Measurements from ENCODE around the gene MCRIP2. TPM values are rescaled to one million over a fixed set of nuclear protein-coding genes. Genes with fewer than 3 reads are reported as not detected.
A peak's percentile ranks its signal among the peaks of the same experiment; 100 is the strongest.

MCRIP2 gene
- total and polyA plus RNA-seq, 9 of the 15 experiments (the other 6 are each of a cell fraction or from before 2014, with no cell fraction given): 0.80 to 120 (median 35.2) TPM

- TF ChIP-seq NFE2 (IDR thresholded peaks at IDR 0.05; ENCODE audit: low read depth) (no peak), ZNF444 (CRISPR knock-in tag; IDR thresholded peaks at IDR 0.05) (no peak), GMEB1 (CRISPR knock-in tag; IDR thresholded peaks at IDR 0.05) (peak; percentile 78), ZBED1 (IDR thresholded peaks at IDR 0.05) (no peak), FUS (optimal IDR thresholded peaks at IDR 0.05; ENCODE audit: low read depth, low read length) (peak; percentile 93), TRIM24 (IDR thresholded peaks at IDR 0.05) (peak in 1 of 2 experiments; percentile 40; a peak in 1 of 4 replicates), ZNF24 (IDR thresholded peaks at IDR 0.05) (peak; percentile 73; the same call in 1 of the 2 replicates), ELK3 (CRISPR knock-in tag; IDR thresholded peaks at IDR 0.05) (no peak), POLR2G (IDR thresholded peaks at IDR 0.05; ENCODE audit: low read depth, low read length) (peak; percentile 85), ZNF77 (CRISPR knock-in tag; IDR thresholded peaks at IDR 0.05) (no peak), ZNF639 (CRISPR knock-in tag; conservative IDR thresholded peaks at IDR 0.05 in 1 of 2, IDR thresholded peaks at IDR 0.05 in 1 of 2) (peak in 1 of 2 experiments; percentile 96; a peak in 2 of 4 replicates), ARNT (IDR thresholded peaks at IDR 0.05) (no peak), MYNN (IDR thresholded peaks at IDR 0.05) (no peak), MYNN (CRISPR knock-in tag; IDR thresholded peaks at IDR 0.05) (no peak), NCOR1 (IDR thresholded peaks at IDR 0.05) (no peak), DNMT1 (IDR thresholded peaks at IDR 0.05) (no peak), YY1 (IDR thresholded peaks at IDR 0.05; ENCODE audit: borderline replicate concordance in 1 of 3, control insufficient read depth in 1 of 3, extremely low read depth in 1 of 3, insufficient read depth in 3 of 3, insufficient read length in 1 of 3, insufficient replicate concordance in 2 of 3, low read depth in 1 of 3, low read length in 2 of 3) (peak; percentile 75 to 96 (median 93)), LEF1 (IDR thresholded peaks at IDR 0.05) (no peak), SMARCC2 (IDR thresholded peaks at IDR 0.05; ENCODE audit: low read depth) (no peak), ZKSCAN1 (IDR thresholded peaks at IDR 0.05; ENCODE audit: low read depth, low read length) (peak; percentile 83), EGR1 (conservative IDR thresholded peaks at IDR 0.05) (peak; percentile 80), BRD4 (IDR thresholded peaks at IDR 0.05) (no peak), FOSL1 (tag; conservative IDR thresholded peaks at IDR 0.05) (0 out of 2 replicates have a peak, but pooled peaks have one; percentile 23), VEZF1 (CRISPR knock-in tag; IDR thresholded peaks at IDR 0.05) (peak; percentile 99)
Observed at GRCh38 chr16:667780-668518, 26.3 kb downstream of the MCRIP2 start, which contains the start of gene RHOT2 (continued).
